T-cell (primary cell): ENCODE data around the gene CWC27. TPM values are rescaled to one million over a fixed set of nuclear protein-coding genes. Genes with fewer than 3 reads are reported as not detected.

Source experiments
- ATAC-seq, 4 experiments: fragments of 200-7000 bp in 3 of 4; fragments of 150-1000 bp in 1 of 4; cut with Tn5 transposase; replicated peaks in 1 of 4; 1 replicate in 3 of 4; 2 replicates in 1 of 4; pipeline ENCODE4 v1.10.0; 2021; ENCODE audit warnings: moderate library complexity in 3 of 4, mild to moderate bottlenecking in 2 of 4, moderate number of reproducible peaks in 1 of 4
- CTCF ChIA-PET, 2 donors: fragments of 300-600 bp; sonication (Branson Sonifier 250); formaldehyde crosslinking; loops; one replicate each; lab custom pipeline; 2022; ENCODE audit warnings: antibody characterized with exemption in 2 of 2; lab: Charles Lee
- POLR2A ChIA-PET, 2 donors: fragments of 300-600 bp; sonication (Branson Sonifier 250); formaldehyde crosslinking; loops; one replicate each; lab custom pipeline; 2022; ENCODE audit warnings: antibody characterized with exemption in 2 of 2; lab: Charles Lee
- DNase-seq, 35 experiments: peaks; one replicate each; pipeline versions ENCODE4 v3.0.0 to v3.0.0-alpha.2; 2013 to 2023
- H3K27ac ChIP-seq: one replicate; pipeline ENCODE4 v1.5.1; 2013; ENCODE audit warnings: low read length
- H3K27me3 ChIP-seq, 2 experiments: replicated peaks in 1 of 2; 1 replicate in 1 of 2; 2 replicates in 1 of 2; pipeline versions ENCODE4 v1.6.1 to v1.7.0; 2013; ENCODE audit warnings: low read length in 1 of 2, mixed read lengths in 1 of 2; ENCODE audit not compliant: control insufficient read depth in 2 of 2, insufficient read depth in 2 of 2; ENCODE audit errors: extremely low read depth in 1 of 2
- H3K36me3 ChIP-seq, 2 donors: 1 replicate in 1 of 2; 2 replicates in 1 of 2; pipeline versions ENCODE4 v1.6.1 to v1.7.0; 2013; ENCODE audit warnings: low read length in 1 of 2; ENCODE audit not compliant: control insufficient read depth in 2 of 2, insufficient read depth in 1 of 2; ENCODE audit errors: extremely low read depth in 1 of 2
- H3K4me1 ChIP-seq, 2 experiments: 1 replicate in 1 of 2; 2 replicates in 1 of 2; pipeline versions ENCODE4 v1.6.1 to v1.7.0; 2013; ENCODE audit warnings: low read length in 2 of 2, mixed read lengths in 1 of 2; ENCODE audit not compliant: insufficient read depth in 2 of 2, control insufficient read depth in 1 of 2; ENCODE audit errors: extremely low read depth in 1 of 2
- H3K4me3 ChIP-seq, 2 donors: 1 replicate in 1 of 2; 2 replicates in 1 of 2; pipeline versions ENCODE4 v1.5.1 to v1.7.0; 2013; ENCODE audit warnings: mild to moderate bottlenecking in 2 of 2, low read length in 1 of 2, moderate library complexity in 1 of 2; ENCODE audit not compliant: control insufficient read depth in 1 of 2; ENCODE audit errors: extremely low read depth in 1 of 2
- H3K9me3 ChIP-seq: 2 replicates; pipeline ENCODE4 v1.7.0; 2013
- H3K27ac Mint-ChIP-seq, 2 donors: one replicate each; pipeline ENCODE4 v1.8.0; 2020 to 2021; ENCODE audit warnings: mild to moderate bottlenecking in 2 of 2, mixed read lengths in 2 of 2
- H3K27me3 Mint-ChIP-seq, 2 donors: one replicate each; pipeline ENCODE4 v1.8.0; 2021 to 2022; ENCODE audit warnings: mixed read lengths in 2 of 2
- H3K36me3 Mint-ChIP-seq: one replicate; pipeline ENCODE4 v1.8.0; 2021; ENCODE audit warnings: mixed read lengths
- H3K4me1 Mint-ChIP-seq, 3 donors: one replicate each; pipeline ENCODE4 v1.8.0; 2020 to 2022; ENCODE audit warnings: mixed read lengths in 3 of 3, mild to moderate bottlenecking in 1 of 3
- H3K4me3 Mint-ChIP-seq, 3 donors: one replicate each; pipeline ENCODE4 v1.8.0; 2020 to 2022; ENCODE audit warnings: mild to moderate bottlenecking in 3 of 3, mixed read lengths in 3 of 3, moderate library complexity in 3 of 3
- H3K9me3 Mint-ChIP-seq, 3 donors: one replicate each; pipeline ENCODE4 v1.8.0; 2020 to 2022; ENCODE audit warnings: mixed read lengths in 3 of 3
- WGBS: methylation state at CpG from one replicate; pipeline ENCODE4 v1.1.5; 2013; ENCODE audit warnings: missing lambda C conversion rate; ENCODE audit not compliant: insufficient coverage; 5-methylcytosine and 5-hydroxymethylcytosine counted together
- total RNA-seq, 35 experiments: library from RNA in 6 of 35; stranded (reverse) in 6 of 35; fragments of 120-200 nt in 1 of 35; gene quantifications; one replicate each; pipeline versions ENCODE4 v1.2.1 to v1.2.4 and lab custom pipeline; 2013 to 2026

The CWC27 gene
- total RNA-seq, 5 donors from 2014 or later (not counting 1 experiment from before 2014, with no cell fraction given): 15.5 to 32.3 (median 18.8) TPM

DNA sequence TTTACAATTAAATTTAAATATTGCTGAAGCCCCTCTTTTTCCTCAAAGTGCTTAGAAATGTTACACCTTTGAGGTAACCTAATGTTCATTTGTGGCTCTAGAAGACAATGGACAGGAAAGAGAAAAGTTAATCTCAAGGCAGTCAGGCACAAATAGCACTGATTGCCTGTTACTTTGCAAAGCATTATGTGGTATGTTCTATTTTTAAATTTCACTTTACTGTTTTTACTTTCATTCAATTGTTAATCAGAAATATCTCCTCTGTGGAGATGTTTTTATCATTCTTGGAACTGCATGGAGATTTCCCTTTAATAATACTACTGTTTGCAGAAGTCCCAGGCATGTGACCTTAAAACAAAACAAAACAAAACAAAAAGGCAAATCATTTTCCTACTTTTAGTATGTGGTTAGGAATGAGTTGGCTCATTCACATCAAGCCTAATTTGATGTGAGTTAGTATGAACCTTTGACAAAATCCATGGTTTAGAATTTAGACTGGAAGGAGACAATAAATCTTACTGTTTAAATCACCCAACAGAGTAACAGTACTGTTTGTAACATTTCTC lies 67.5 kb downstream of the CWC27 start:
- no peak overlapping the region for H3K4me3 Mint-ChIP-seq
- no peaks in the 10 kb centered on the region for H3K27me3 Mint-ChIP-seq
- DNase-seq (no peak), ATAC-seq (no peak)
- no peaks in the 10 kb centered on the region for H3K4me1 ChIP-seq
- H3K4me1 Mint-ChIP-seq: no peaks in the 10 kb centered on the region
- H3K36me3 ChIP-seq: peaks cover 5 to 8% of the 10 kb centered on the region in 2 donors
- H3K4me3 ChIP-seq: no peak overlapping the region
- H3K27ac Mint-ChIP-seq: no peak overlapping the region
- H3K27ac ChIP-seq: no peak overlapping the region
- H3K27me3 ChIP-seq: no peaks in the 10 kb centered on the region
- H3K36me3 Mint-ChIP-seq: peaks cover 61% of the 10 kb centered on the region
- CTCF ChIA-PET: no interaction called here
- peaks cover 5 to 20% (median 6%) of the 10 kb centered on the region in 3 donors for H3K9me3 Mint-ChIP-seq
- POLR2A ChIA-PET: no interaction called here
- no peaks in the 10 kb centered on the region for H3K9me3 ChIP-seq

DNA sequence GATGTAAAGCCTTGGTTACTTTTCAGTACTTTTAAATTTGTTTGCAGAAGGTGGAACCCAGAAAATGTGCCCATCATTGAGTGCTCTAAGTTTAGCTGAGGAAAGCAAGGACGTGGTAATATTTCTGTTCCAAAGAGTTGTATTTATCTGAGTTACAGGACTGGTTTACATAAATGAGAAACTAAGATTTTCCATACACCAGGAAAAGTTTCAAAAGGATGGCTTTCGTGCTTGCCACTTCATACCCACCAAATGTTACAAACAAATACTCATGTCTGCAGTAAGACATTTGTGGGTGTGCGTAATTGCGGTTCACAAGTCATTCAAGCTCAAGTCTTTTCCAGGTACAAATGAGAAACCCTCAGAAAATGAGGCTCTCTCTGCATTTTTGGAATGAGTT lies 68.1 kb downstream of the CWC27 start:
- POLR2A ChIA-PET: no interaction called here
- Histone ChIP-seq H3K27ac (no peak overlapping the region), H3K4me1 (no peaks in the 10 kb centered on the region), H3K36me3 (peaks cover 5 to 11% of the 10 kb centered on the region in 2 donors), H3K9me3 (no peaks in the 10 kb centered on the region), H3K27me3 (no peaks in the 10 kb centered on the region), H3K4me3 (no peak overlapping the region)
- DNase-seq (no peak), ATAC-seq (no peak)
- WGBS: no CpG with 5 or more reads among the region's 4 CpGs
- Mint-ChIP-seq H3K27me3 (no peaks in the 10 kb centered on the region), H3K36me3 (peaks cover 66% of the 10 kb centered on the region), H3K9me3 (peaks cover 5 to 20% (median 6%) of the 10 kb centered on the region in 3 donors), H3K4me3 (no peak overlapping the region), H3K4me1 (no peaks in the 10 kb centered on the region), H3K27ac (no peak overlapping the region)
- CTCF ChIA-PET: interaction anchor here in 1 of 2 donors (0.7 kb wide), 1 partner anchor 649 kb away, joined by 3 read pairs; no protein-coding TSS in a partner anchor

DNA sequence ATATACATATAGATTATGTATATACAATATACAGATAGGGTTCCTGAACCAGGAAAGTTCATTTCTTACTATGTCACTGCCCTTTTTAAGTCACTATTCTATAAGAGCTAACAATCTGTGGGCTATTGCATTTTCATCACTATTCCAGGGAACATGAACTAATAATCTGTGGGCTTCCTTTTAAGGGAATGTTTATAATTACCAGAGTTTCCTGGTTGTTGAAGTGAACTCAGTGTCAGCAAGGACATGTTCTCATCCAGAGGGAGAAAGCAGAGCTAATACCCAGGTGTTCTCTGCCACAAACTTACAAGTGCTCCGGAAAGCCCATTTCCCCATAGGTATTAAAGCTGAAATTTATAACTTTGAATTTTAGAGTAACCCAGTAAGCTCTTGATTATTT lies 69.6 kb downstream of the CWC27 start:
- no peak overlapping the region for H3K4me3 ChIP-seq
- H3K27me3 ChIP-seq: no peaks in the 10 kb centered on the region
- no CpG with 5 or more reads among the region's 1 CpG for WGBS
- Mint-ChIP-seq H3K9me3 (peaks cover 5 to 20% (median 6%) of the 10 kb centered on the region in 3 donors), H3K27ac (no peak overlapping the region), H3K27me3 (no peaks in the 10 kb centered on the region), H3K4me3 (no peak overlapping the region), H3K36me3 (peaks cover 70% of the 10 kb centered on the region), H3K4me1 (no peaks in the 10 kb centered on the region)
- H3K27ac ChIP-seq: no peak overlapping the region
- no peaks in the 10 kb centered on the region for H3K4me1 ChIP-seq
- ChIA-PET CTCF (interaction anchor here in 1 of 2 donors (0.8 kb wide), 1 partner anchor 204 kb away, joined by 3 read pairs; no protein-coding TSS in a partner anchor), POLR2A (no interaction called here)
- ATAC-seq (no peak), DNase-seq (no peak)
- H3K36me3 ChIP-seq: peaks cover 5 to 11% of the 10 kb centered on the region in 2 donors
- H3K9me3 ChIP-seq: no peaks in the 10 kb centered on the region

DNA sequence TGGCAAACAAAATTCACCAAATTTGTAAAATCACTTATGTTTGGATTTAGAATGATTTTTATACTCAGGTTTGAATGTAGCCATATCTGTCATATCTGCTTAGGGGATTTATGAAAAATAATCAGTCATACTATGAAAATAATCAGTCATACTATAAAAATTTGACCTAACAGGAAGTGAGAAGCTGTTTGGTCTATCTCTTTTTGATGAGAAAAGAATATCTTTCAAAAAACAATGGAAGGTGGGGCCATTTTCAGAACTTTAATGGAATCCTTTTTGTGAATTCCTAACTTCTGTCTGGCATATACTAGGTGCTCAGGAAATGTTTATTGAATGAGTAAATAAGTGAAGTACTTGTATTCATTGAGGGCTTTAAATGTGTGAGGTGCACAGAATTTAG lies 70.1 kb downstream of the CWC27 start:
- Histone ChIP-seq H3K4me3 (no peak overlapping the region), H3K27ac (no peak overlapping the region), H3K9me3 (no peaks in the 10 kb centered on the region), H3K27me3 (no peaks in the 10 kb centered on the region), H3K36me3 (peaks cover 5 to 11% of the 10 kb centered on the region in 2 donors), H3K4me1 (no peaks in the 10 kb centered on the region)
- no peak overlapping the region for H3K4me3 Mint-ChIP-seq
- ChIA-PET CTCF (interaction anchor here in 1 of 2 donors (0.8 kb wide), 1 partner anchor 204 kb away, joined by 3 read pairs; no protein-coding TSS in a partner anchor), POLR2A (no interaction called here)
- H3K27ac Mint-ChIP-seq: no peak overlapping the region
- ATAC-seq (no peak), DNase-seq (no peak)
- peaks cover 69% of the 10 kb centered on the region for H3K36me3 Mint-ChIP-seq
- H3K27me3 Mint-ChIP-seq: no peaks in the 10 kb centered on the region
- H3K9me3 Mint-ChIP-seq: peaks cover 5 to 20% (median 6%) of the 10 kb centered on the region in 3 donors
- H3K4me1 Mint-ChIP-seq: no peaks in the 10 kb centered on the region

DNA sequence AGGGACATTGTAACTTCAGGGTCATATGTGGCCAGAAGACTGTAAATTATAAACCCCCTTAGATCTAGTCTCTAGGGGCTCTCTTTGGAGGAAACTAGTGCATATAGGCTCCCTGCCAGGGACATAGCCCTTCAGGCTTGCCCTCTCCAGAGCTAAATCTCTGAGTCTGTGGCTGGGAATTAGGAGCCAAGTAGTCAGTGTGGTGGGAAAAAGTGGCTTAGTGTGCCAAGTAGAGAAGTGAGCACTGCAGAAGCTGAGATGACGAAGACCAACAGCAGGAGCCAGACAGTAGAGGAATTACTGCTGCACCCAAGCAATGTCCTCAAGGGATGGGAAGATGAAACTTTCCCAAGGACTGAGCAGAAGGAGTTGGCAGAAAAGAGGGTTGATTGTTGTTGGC lies 71.2 kb downstream of the CWC27 start:
- no peak overlapping the region for H3K4me3 Mint-ChIP-seq
- peaks cover 73% of the 10 kb centered on the region for H3K36me3 Mint-ChIP-seq
- Histone ChIP-seq H3K27me3 (no peaks in the 10 kb centered on the region), H3K4me3 (no peak overlapping the region), H3K4me1 (no peaks in the 10 kb centered on the region), H3K9me3 (no peaks in the 10 kb centered on the region), H3K27ac (no peak overlapping the region), H3K36me3 (peaks cover 13 to 15% of the 10 kb centered on the region in 2 donors)
- CTCF ChIA-PET: no interaction called here
- H3K27ac Mint-ChIP-seq: no peak overlapping the region
- no peaks in the 10 kb centered on the region for H3K4me1 Mint-ChIP-seq
- H3K27me3 Mint-ChIP-seq: no peaks in the 10 kb centered on the region
- POLR2A ChIA-PET: no interaction called here
- H3K9me3 Mint-ChIP-seq: peaks cover 6 to 20% (median 9%) of the 10 kb centered on the region in 3 donors
- ATAC-seq: no peak
- DNase-seq: no peak
- WGBS: 88% methylated on average over 1 of the region's 1 CpG

DNA sequence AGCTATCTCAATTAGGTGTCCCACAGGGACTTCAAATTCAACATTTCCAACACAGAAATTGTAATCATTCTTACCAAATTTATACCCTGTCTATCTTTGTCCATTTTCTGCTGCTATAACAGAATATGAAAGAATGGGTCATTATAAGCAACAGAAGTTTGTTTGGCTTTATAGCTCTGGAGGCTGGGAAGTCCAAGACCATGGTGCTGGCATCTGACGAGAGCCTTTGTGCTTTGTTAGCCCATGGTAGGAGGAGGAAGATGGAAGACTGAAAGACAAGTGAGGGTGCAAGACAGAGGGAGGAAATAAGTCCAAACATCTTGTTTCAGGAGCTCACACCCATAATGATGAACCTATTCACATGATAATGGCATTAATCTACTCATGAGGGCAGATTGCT lies 72.2 kb downstream of the CWC27 start:
- ChIA-PET POLR2A (no interaction called here), CTCF (no interaction called here)
- no peak overlapping the region for H3K4me3 Mint-ChIP-seq
- Histone ChIP-seq H3K4me1 (no peaks in the 10 kb centered on the region), H3K36me3 (peaks cover 13 to 18% of the 10 kb centered on the region in 2 donors), H3K4me3 (no peak overlapping the region), H3K9me3 (peaks cover 3% of the 10 kb centered on the region), H3K27me3 (no peaks in the 10 kb centered on the region), H3K27ac (no peak overlapping the region)
- DNase-seq (no peak), ATAC-seq (no peak)
- H3K36me3 Mint-ChIP-seq: peaks cover 83% of the 10 kb centered on the region
- H3K4me1 Mint-ChIP-seq: no peaks in the 10 kb centered on the region
- H3K27me3 Mint-ChIP-seq: no peaks in the 10 kb centered on the region
- 100% methylated on average over 1 of the region's 1 CpG for WGBS
- peaks cover 13 to 30% (median 18%) of the 10 kb centered on the region in 3 donors for H3K9me3 Mint-ChIP-seq
- no peak overlapping the region for H3K27ac Mint-ChIP-seq
